Sigmoid colon (tissue), 7 donors: ENCODE data around the gene MAP2K1. TPM values are rescaled to one million over a fixed set of nuclear protein-coding genes. Genes with fewer than 3 reads are reported as not detected.

ENCODE experiments used
- DNase-seq: peaks from one replicate; pipeline ENCODE4 v3.0.0-alpha.2; 2019
- H3K27ac ChIP-seq, 4 donors: fragments of 200-600 bp; sonication (generic); one replicate each; pipeline ENCODE4 v1.5.1; 2016 to 2019; ENCODE audit warnings: mild to moderate bottlenecking in 1 of 4
- H3K27me3 ChIP-seq, 3 donors: fragments of 200-600 bp; sonication (generic); one replicate each; pipeline ENCODE4 v1.5.1; 2019; ENCODE audit warnings: mild to moderate bottlenecking in 1 of 3
- H3K36me3 ChIP-seq, 4 donors: fragments of 200-600 bp; sonication (generic); one replicate each; pipeline ENCODE4 v1.5.1; 2016 to 2019
- H3K4me1 ChIP-seq, 4 donors: fragments of 200-600 bp; sonication (generic); one replicate each; pipeline ENCODE4 v1.5.1; 2017 to 2019
- H3K4me3 ChIP-seq, 4 donors: fragments of 200-600 bp; sonication (generic); one replicate each; pipeline ENCODE4 v1.5.1; 2017 to 2019; ENCODE audit warnings: mild to moderate bottlenecking in 2 of 4, moderate library complexity in 1 of 4
- H3K9me3 ChIP-seq, 4 donors: fragments of 200-600 bp in 3 of 4; sonication (generic) in 3 of 4; one replicate each; pipeline versions ENCODE4 v1.5.1 to v1.6.1; 2013 to 2019
- CTCF ChIP-seq, 4 experiments: fragments of 450-650 bp in 3 of 4; fragments of 200-600 bp in 1 of 4; IDR thresholded peaks; one replicate each; pipeline ENCODE4 v1.5.1; 2016 to 2019; ENCODE audit warnings: antibody characterized with exemption in 4 of 4, mild to moderate bottlenecking in 3 of 4, moderate library complexity in 2 of 4
- EP300 ChIP-seq, 4 donors: sonication (generic); formaldehyde crosslinking; IDR thresholded peaks; one replicate each; pipeline ENCODE4 v1.6.1; 2017; ENCODE audit warnings: antibody characterized with exemption in 4 of 4
- POLR2A ChIP-seq, 2 donors: fragments of 450-650 bp; IDR thresholded peaks; one replicate each; pipeline ENCODE4 v1.6.1; 2016; ENCODE audit warnings: antibody characterized with exemption in 2 of 2, mild to moderate bottlenecking in 2 of 2, moderate library complexity in 2 of 2
- POLR2AphosphoS5 ChIP-seq, 4 donors: sonication (generic); formaldehyde crosslinking; IDR thresholded peaks; one replicate each; pipeline ENCODE4 v1.6.1; 2017; ENCODE audit warnings: antibody characterized with exemption in 4 of 4
- WGBS, 2 donors: extraction: QIAGEN DNeasy Blood & Tissue Kit; methylation state at CpG; one replicate each; pipeline ENCODE4 v1.1.7; 2013; 5-methylcytosine and 5-hydroxymethylcytosine counted together
- intact Hi-C: fragments of 100-400 bp; cut with DNase I; formaldehyde crosslinking; loops from one replicate; pipeline ENCODE4 v1.15.1; 2023
- polyA plus RNA-seq, 3 donors: library from polyadenylated mRNA; stranded (reverse); fragments of 200-250 nt; gene quantifications; one replicate each; pipeline ENCODE4 v1.2.3, GENCODE V29; 2013
- total RNA-seq, 4 donors: library from RNA; depleted of rRNA; stranded (reverse); fragments of >200 nt; gene quantifications; one replicate each; pipeline ENCODE4 v1.1.0, GENCODE V29; 2016
- donor health status: healthy with polysubstance abuse.
- donor health status: Bipolar disorder and iron deficiency.
- donor health status: healthy.

Gene MAP2K1
- total and polyA plus RNA-seq, 7 donors, result 19.8 to 38.8 (median 28.8) TPM

DNA sequence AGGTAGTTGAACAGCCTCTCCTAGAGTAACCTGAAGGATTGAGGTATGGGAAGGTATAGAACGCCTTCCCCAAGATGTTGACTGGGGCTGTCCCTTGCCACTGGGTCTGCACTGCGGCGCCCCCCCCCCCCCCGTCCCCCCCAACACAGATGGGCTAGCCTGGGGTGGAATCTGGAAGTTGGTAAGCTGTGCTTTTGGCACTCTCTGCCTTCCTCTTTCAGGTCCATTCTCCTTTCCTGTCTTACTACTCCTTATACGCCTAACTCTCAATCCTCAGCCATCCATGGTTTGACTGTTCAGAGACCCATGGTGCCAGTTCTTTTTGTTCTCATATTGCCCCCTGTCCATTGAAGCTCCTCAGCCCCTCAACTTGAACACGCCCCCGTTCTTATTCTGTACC is 42.8 kb downstream of the MAP2K1 start:
- TF ChIP-seq POLR2A (IDR thresholded peaks at IDR 0.05) (no peak), EP300 (IDR thresholded peaks at IDR 0.05) (no peak), CTCF (IDR thresholded peaks at IDR 0.05) (no peak)
- Histone ChIP-seq H3K27me3 (no peaks in the 10 kb centered on the region), H3K4me3 (no peak overlapping the region), H3K9me3 (no peaks in the 10 kb centered on the region), H3K36me3 (no peaks in the 10 kb centered on the region), H3K27ac (no peak overlapping the region), H3K4me1 (no peaks in the 10 kb centered on the region)
- intact Hi-C loops, result no loop called here
- WGBS, 2 donors, result 87 to 95% methylated on average over 6 to 7 of the region's 7 CpGs
- no peak for DNase-seq

GRCh38 chr15:66430627-66431255 is 44.0 kb downstream of the MAP2K1 start:
- Histone ChIP-seq H3K4me3 (no peak overlapping the region), H3K36me3 (peaks cover 0 to 2% (median 0%) of the 10 kb centered on the region in 4 donors), H3K27me3 (no peaks in the 10 kb centered on the region), H3K4me1 (no peaks in the 10 kb centered on the region), H3K27ac (no peak overlapping the region), H3K9me3 (no peaks in the 10 kb centered on the region)
- TF ChIP-seq POLR2A (IDR thresholded peaks at IDR 0.05) (no peak), POLR2AphosphoS5 (IDR thresholded peaks at IDR 0.05) (no peak), CTCF (IDR thresholded peaks at IDR 0.05) (no peak)
- intact Hi-C loops, result no loop called here
- no peak for DNase-seq
- WGBS, 2 donors, result 67 to 77% methylated on average over 3 of the region's 3 CpGs

DNA sequence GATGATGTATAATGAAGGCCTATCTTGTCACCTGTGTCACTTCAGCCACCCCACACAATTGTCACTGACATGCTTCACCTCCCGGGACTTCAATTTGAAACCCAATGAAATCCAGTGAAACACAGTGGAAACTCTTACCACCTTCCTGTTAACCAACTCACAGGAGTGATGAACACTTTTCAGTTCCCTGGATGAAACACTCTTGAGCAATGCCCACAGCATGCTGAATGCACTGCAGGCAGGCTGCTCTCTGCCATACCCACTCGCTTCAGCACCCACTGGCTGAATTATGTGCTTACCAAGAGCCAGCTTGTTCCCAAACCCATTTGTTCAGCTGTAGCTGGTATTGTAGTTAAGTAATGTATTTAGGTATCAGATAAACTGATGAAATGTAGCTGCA is 47.0 kb downstream of the MAP2K1 start:
- no peaks in the 10 kb centered on the region for H3K27me3 ChIP-seq
- DNase-seq, result no peak
- no peaks in the 10 kb centered on the region for H3K4me1 ChIP-seq
- TF ChIP-seq CTCF (IDR thresholded peaks at IDR 0.05), result no peak
- no peak for TF ChIP-seq EP300 (IDR thresholded peaks at IDR 0.05)
- TF ChIP-seq POLR2A (IDR thresholded peaks at IDR 0.05), result no peak
- TF ChIP-seq POLR2AphosphoS5 (IDR thresholded peaks at IDR 0.05), result no peak
- no peaks in the 10 kb centered on the region for H3K9me3 ChIP-seq
- H3K36me3 ChIP-seq, result peaks cover 0 to 31% (median 11%) of the 10 kb centered on the region in 4 donors
- WGBS, 2 donors, result 96 to 98% methylated on average over 2 of the region's 2 CpGs
- H3K27ac ChIP-seq, result no peak overlapping the region
- no peak overlapping the region for H3K4me3 ChIP-seq
- intact Hi-C loops, result no loop called here

DNA sequence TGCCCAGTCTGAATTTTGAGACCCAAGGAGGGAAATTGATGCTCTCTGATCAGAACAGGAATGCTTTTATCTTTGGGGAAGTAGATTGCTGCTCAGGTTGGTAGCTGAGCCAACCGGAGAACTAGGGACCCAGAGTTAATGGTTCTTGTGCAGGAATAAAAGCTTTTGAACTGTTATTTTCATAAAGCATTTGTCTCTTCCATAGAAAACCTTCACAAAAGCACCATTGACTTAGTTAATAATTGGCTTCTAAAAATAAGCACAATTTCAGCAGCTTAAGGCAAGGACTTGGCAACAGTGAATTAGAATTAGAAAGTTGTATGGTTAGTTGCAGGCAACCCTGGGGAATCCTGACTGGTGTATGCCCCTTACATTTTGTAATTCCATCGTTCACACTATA is 53.8 kb downstream of the MAP2K1 start:
- no peak for TF ChIP-seq EP300 (IDR thresholded peaks at IDR 0.05)
- TF ChIP-seq POLR2A (IDR thresholded peaks at IDR 0.05), result no peak
- TF ChIP-seq CTCF (IDR thresholded peaks at IDR 0.05), result no peak
- no peak for TF ChIP-seq POLR2AphosphoS5 (IDR thresholded peaks at IDR 0.05)
- Histone ChIP-seq H3K9me3 (no peaks in the 10 kb centered on the region), H3K4me3 (no peak overlapping the region), H3K27ac (no peak overlapping the region), H3K36me3 (peaks cover 0 to 91% (median 32%) of the 10 kb centered on the region in 4 donors), H3K27me3 (no peaks in the 10 kb centered on the region), H3K4me1 (no peaks in the 10 kb centered on the region)
- intact Hi-C loops, result no loop called here
- WGBS, 2 donors, result 93 to 94% methylated on average over 2 of the region's 2 CpGs
- no peak for DNase-seq

- no peaks in the 10 kb centered on the region for H3K27me3 ChIP-seq
- no peak overlapping the region for H3K27ac ChIP-seq
- TF ChIP-seq CTCF (IDR thresholded peaks at IDR 0.05) (no peak), POLR2AphosphoS5 (IDR thresholded peaks at IDR 0.05) (no peak), POLR2A (IDR thresholded peaks at IDR 0.05) (no peak), EP300 (IDR thresholded peaks at IDR 0.05) (no peak)
- H3K4me1 ChIP-seq, result no peaks in the 10 kb centered on the region
- DNase-seq, result no peak
- intact Hi-C loops, result no loop called here
- H3K36me3 ChIP-seq, result peaks cover 0 to 5% (median 0%) of the 10 kb centered on the region in 4 donors
- 90 to 92% methylated on average over 4 of the region's 4 CpGs for WGBS, 2 donors
- H3K4me3 ChIP-seq, result no peak overlapping the region
- H3K9me3 ChIP-seq, result no peaks in the 10 kb centered on the region
Measured at GRCh38 chr15:66452420-66452819, 65.7 kb downstream of the MAP2K1 start.
